SJSA1 (cell line): Measurements from ENCODE around the gene LAYN. TPM values are rescaled to one million over a fixed set of nuclear protein-coding genes. Genes with fewer than 3 reads are reported as not detected.

ENCODE experiments used
- DNase-seq, 2 experiments: peaks; one replicate each; pipeline ENCODE4 v3.0.0-alpha.2; 2015 to 2020; ENCODE audit warnings: low spot score in 2 of 2, low read depth in 1 of 2
- H3K27ac ChIP-seq: fragments of 250-450 bp; sonication (Bioruptor Pico); 2 replicates; pipeline ENCODE4 v1.5.1; 2020; ENCODE audit warnings: mild to moderate bottlenecking, moderate library complexity
- H3K27me3 ChIP-seq: fragments of 250-450 bp; sonication (Bioruptor Pico); replicated peaks from 2 replicates; pipeline ENCODE4 v1.5.1; 2020; ENCODE audit warnings: mild to moderate bottlenecking, moderate library complexity
- H3K36me3 ChIP-seq: fragments of 250-450 bp; sonication (Bioruptor Pico); 2 replicates; pipeline ENCODE4 v1.5.1; 2020; ENCODE audit warnings: mild to moderate bottlenecking
- H3K4me1 ChIP-seq: fragments of 250-450 bp; sonication (Bioruptor Pico); replicated peaks from 2 replicates; pipeline ENCODE4 v1.6.1; 2021; ENCODE audit warnings: mild to moderate bottlenecking
- H3K4me3 ChIP-seq: fragments of 250-450 bp; sonication (Bioruptor Pico); 2 replicates; pipeline ENCODE4 v1.5.1; 2020; ENCODE audit warnings: mild to moderate bottlenecking
- H3K9me3 ChIP-seq: fragments of 250-450 bp; sonication (Bioruptor Pico); replicated peaks from 2 replicates; pipeline ENCODE4 v1.5.1; 2020; ENCODE audit warnings: mild to moderate bottlenecking
- total RNA-seq: library from RNA; depleted of rRNA; stranded (reverse); fragments of >200 nt; shearing (Covaris generic); gene quantifications from 2 replicates; pipeline ENCODE4 v1.2.3, GENCODE V29; 2014

The LAYN gene
- total RNA-seq, 1 experiment from 2014 or later: 94.6 TPM

DNA sequence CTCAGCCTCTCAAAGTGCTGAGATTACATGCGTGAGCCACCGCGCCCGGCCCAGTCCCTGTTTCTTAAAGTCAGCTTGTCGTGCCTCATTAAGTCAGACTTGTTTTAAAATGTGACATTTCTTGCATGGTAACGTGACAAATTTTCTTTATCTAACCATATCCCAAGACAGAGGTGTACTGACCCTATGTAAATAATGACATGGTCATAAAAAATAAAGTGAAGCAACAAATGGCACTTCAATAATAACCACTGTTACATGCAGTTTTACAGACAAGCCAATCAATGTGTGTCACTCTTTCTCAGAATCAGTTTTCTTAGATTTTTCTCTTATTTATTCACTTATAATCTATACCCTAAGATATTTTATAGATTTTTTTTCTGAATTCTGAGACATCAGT is 35.2 kb downstream of the LAYN start:
- Histone ChIP-seq H3K27me3 (no peaks in the 10 kb centered on the region), H3K27ac (no peak overlapping the region), H3K4me3 (no peak overlapping the region), H3K36me3 (no peaks in the 10 kb centered on the region), H3K9me3 (no peaks in the 10 kb centered on the region), H3K4me1 (peaks cover 40% of the 10 kb centered on the region)
- DNase-seq: no peak

DNA sequence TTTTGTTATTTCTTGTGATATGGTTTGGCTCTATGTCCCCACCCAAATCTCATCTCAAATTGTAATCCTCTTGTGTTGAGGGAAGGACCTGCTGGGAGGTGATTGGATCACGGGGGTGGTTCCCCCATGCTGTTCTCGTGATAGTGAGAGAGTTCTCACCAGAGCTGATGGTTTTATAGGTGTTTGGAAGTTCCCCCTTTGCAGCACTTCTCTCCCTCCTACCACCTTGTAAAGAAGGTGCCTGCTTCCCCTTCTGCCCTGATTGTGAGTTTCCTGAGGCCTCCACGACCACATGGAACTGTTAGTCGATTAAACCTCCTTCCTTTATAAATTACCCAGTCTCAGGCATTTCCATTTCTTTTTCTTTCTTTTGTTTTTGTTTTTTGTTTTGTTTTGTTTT is 37.3 kb downstream of the LAYN start:
- Histone ChIP-seq H3K36me3 (no peaks in the 10 kb centered on the region), H3K4me3 (no peak overlapping the region), H3K27ac (no peak overlapping the region), H3K27me3 (no peaks in the 10 kb centered on the region), H3K9me3 (no peaks in the 10 kb centered on the region), H3K4me1 (peaks cover 41% of the 10 kb centered on the region)
- no peak for DNase-seq

DNA sequence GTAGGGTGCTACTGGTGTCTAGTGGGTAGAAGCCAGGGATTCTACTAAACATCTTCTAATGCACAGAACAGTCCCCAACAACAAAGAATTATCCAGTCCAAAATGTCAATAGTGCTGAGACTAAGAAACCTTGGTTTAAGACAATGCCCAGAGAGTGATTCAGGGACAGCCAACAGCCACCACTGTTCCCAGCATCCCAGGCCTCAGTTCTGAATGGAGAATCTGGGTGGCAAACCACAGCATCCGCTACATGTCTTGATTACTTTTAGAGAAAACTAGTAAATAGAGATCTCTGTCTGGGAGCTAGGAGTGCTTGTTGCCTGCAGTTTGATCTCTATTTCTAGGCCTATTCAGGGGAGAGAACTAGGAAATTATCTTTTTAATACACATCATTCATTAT is 40.8 kb downstream of the LAYN start:
- H3K4me3 ChIP-seq: no peak overlapping the region
- H3K9me3 ChIP-seq: no peaks in the 10 kb centered on the region
- no peaks in the 10 kb centered on the region for H3K36me3 ChIP-seq
- peak; percentile 80 to 85 for DNase-seq
- no peaks in the 10 kb centered on the region for H3K27me3 ChIP-seq
- H3K4me1 ChIP-seq: peaks cover 43% of the 10 kb centered on the region
- peak overlapping the region; percentile 81 for H3K27ac ChIP-seq

DNA sequence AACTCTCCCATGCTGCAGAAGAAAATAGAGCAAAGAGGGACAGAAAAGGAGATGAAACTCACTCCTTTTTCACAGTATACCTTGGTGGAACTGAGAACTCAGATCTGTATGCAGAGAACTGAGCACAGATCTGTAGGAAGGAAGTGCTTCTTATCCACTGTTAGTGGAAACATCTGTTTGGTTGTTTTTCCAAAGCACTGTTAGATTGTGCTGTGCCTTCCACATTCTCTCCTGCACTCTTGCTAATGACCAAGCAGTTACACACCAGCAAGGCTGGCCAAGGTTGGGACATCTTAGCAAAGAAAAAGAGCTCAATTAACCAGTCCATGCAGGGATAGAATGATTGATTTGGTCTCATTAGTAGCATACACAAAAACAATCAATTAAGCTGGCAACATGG is 41.6 kb downstream of the LAYN start:
- Histone ChIP-seq H3K9me3 (no peaks in the 10 kb centered on the region), H3K27me3 (no peaks in the 10 kb centered on the region), H3K4me1 (peaks cover 44% of the 10 kb centered on the region), H3K27ac (peak overlapping the region; percentile 81), H3K4me3 (no peak overlapping the region), H3K36me3 (no peaks in the 10 kb centered on the region)
- no peak for DNase-seq

DNA sequence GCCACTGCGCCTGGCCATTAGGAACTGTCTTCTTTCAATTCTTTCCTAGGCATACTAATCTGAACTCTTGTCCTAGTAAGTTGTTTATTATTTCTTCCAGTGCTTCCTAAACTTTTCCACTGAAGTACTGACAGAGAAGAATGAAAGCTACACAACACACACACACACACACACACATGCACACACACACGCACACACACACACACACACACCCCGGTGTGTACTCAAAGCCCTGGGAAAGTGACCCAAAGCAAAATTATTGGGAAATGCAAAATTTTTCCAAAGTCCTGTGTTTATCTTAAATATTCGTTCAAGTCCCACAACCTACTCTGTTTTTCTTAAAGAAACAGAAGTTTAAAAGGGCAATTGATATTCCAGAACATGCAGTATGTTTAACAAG is 42.4 kb downstream of the LAYN start:
- H3K4me3 ChIP-seq: no peak overlapping the region
- no peaks in the 10 kb centered on the region for H3K27me3 ChIP-seq
- H3K36me3 ChIP-seq: no peaks in the 10 kb centered on the region
- H3K27ac ChIP-seq: peak overlapping the region; percentile 81; the same call in 1 of the 2 replicates
- H3K4me1 ChIP-seq: peaks cover 44% of the 10 kb centered on the region
- H3K9me3 ChIP-seq: no peaks in the 10 kb centered on the region
- DNase-seq: peak in 1 of 2 experiments; percentile 56

DNA sequence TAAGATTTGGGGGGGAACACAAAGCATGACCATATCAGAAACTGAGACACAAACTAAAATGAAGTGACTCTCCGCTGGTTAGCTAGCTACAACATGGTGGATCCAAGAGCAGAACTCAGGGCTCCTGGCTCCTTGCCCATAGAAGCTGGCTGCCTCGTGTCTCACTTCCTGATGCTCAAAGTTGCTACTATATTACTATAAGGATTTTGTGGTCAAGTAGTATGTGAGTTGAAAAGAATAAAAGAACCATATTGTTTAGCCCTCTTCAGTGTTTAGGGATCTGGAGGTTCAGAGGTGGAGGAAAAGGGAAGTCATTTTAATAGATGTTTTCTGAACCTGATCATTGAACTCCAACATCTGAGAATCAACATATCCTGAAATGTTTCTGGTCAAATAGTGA is 44.9 kb downstream of the LAYN start:
- no peak overlapping the region for H3K27ac ChIP-seq

DNA sequence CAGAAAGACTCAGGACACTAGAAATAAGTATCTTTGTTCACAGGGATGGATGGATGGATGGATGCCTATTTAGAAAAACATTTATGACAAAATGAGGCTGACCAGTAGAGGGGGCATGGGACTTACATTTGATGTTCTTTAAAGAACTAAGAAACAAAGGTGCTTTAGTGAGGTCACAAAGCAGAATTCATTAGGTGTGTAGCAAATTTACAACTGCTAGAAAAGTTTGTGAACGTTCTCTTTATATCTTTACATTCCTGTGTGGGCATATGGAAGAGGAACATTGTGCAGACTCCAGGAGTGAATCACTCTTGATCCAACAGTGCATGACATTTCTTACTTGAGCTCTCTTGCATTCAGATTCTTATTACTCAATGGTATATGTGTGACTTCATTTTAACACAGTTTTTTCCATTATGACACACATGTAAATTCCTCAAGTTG is 45.9 kb downstream of the LAYN start:
- DNase-seq: no peak

More for the DNA sequence above, 44.9 kb downstream of the LAYN start:
- H3K36me3 ChIP-seq: no peaks in the 10 kb centered on the region
- H3K4me3 ChIP-seq: no peak overlapping the region
- DNase-seq: no peak
- no peaks in the 10 kb centered on the region for H3K27me3 ChIP-seq
- H3K4me1 ChIP-seq: peaks cover 42% of the 10 kb centered on the region
- H3K9me3 ChIP-seq: no peaks in the 10 kb centered on the region

DNA sequence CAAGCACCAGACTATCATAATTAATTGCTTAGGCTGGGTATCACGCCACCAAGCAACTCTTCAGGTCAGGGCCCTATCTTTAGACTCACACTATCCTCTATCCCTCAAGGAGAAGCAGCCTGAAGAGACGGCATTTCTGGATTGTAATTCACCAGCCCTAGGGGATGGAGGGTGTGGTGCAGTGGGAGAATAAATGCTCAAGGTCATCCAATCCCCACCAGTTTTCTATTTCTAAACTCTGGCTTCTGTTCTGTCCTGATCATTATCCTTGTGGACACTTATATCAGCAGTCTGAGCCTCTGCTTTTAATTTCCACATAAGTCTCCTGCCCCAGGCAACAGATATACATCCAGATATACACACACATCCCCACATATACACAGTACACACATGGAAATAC is 48.6 kb downstream of the LAYN start:
- no peak overlapping the region for H3K27ac ChIP-seq
- H3K36me3 ChIP-seq: no peaks in the 10 kb centered on the region
- H3K4me1 ChIP-seq: peaks cover 11% of the 10 kb centered on the region
- DNase-seq: no peak
- H3K4me3 ChIP-seq: no peak overlapping the region
- H3K9me3 ChIP-seq: no peaks in the 10 kb centered on the region
- H3K27me3 ChIP-seq: no peaks in the 10 kb centered on the region

More for the DNA sequence above, 45.9 kb downstream of the LAYN start:
- Histone ChIP-seq H3K27me3 (no peaks in the 10 kb centered on the region), H3K27ac (no peak overlapping the region), H3K9me3 (no peaks in the 10 kb centered on the region), H3K36me3 (no peaks in the 10 kb centered on the region), H3K4me1 (peaks cover 32% of the 10 kb centered on the region), H3K4me3 (no peak overlapping the region)

DNA sequence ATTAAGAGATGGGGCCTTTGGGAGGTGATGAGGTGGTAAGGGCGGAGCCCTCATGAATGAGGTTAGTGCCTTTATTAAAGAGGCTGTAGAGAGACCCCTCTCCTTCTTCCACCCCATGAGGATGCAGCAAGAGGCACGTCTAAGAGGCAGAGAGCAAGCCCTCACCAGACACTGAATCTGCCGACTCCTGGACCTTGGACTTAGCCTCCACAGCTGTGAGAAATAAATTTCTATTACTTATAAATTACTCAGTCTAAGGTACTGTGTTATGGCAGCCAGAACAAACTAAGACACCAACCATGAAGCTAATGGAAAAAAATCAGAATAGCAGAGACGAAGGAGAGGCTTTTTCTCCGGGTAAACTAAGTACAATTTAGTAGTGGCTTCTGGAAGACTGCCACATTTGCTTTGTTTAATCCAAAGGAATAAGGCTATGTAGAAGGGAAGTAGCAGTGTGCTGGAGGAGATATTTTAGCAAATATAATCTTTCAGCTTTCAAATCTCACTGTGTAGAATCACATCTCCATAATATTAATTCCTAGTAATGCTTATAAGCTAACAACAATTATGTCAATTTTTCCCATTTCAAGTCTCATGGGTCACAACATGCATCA is 49.5 kb downstream of the LAYN start:
- Histone ChIP-seq H3K36me3 (no peaks in the 10 kb centered on the region), H3K4me3 (no peak overlapping the region), H3K27ac (no peak overlapping the region), H3K27me3 (no peaks in the 10 kb centered on the region), H3K9me3 (no peaks in the 10 kb centered on the region), H3K4me1 (peaks cover 11% of the 10 kb centered on the region)
- no peak for DNase-seq

DNA sequence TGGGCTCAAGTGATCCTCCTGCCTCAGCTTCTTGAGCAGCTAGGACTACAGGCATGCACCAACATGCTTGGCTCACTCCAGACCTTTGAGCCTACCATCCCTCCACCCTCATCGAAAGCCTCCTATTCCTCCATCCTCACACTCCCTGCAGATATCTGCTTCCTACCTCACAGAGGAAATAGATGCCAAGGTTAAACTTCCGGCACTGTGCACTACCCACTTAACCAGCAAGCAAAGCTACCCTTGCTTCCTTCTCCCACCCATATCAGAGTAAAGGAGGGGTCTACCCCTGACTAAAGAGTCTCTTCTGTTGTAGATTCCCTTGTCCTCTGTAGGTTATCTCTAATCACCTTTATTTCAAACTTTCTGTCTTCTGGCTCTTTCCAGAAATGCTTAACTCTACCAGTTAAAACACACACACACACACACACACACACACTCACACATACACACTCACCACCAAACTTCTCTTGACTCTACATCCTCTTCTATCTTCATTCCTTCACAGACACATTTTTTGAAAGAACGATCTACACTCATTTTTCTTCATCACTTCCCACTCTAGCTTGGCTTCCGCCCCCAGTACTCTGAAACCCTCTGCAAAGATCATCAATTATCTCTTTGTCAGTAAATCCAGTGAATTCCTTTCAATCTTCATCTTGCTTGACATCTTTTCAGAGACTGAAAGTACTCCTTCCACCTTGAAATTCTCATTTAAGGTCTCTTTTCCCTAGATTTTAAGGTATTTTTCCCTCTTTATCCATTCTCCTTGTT is 50.9 kb downstream of the LAYN start:
- DNase-seq: no peak
- Histone ChIP-seq H3K4me3 (no peak overlapping the region), H3K36me3 (no peaks in the 10 kb centered on the region), H3K27me3 (no peaks in the 10 kb centered on the region), H3K9me3 (no peaks in the 10 kb centered on the region), H3K27ac (no peak overlapping the region), H3K4me1 (0 out of 2 replicates have a peak, but pooled peaks cover 2% of the 10 kb centered on the region)

DNA sequence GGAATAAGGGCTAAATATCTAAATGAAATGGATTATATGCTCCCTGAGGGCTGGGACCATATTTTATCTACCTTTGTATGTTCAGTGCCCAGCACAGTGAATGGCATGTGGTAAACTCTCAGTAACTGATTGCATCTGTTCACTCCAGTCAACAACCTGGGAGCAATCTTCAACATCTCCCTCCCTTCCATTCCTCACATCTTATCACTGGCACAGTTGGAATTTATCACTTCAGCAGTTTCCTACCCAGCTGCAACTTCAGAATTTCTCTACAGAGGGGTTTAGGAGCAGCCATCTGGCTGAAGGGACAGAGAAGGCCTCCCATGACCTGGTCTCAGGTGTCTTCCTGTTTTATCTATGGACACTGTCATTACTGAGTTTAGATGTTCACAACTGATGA is 52.0 kb downstream of the LAYN start:
- no peaks in the 10 kb centered on the region for H3K27me3 ChIP-seq
- DNase-seq: no peak
- no peak overlapping the region for H3K4me3 ChIP-seq
- no peaks in the 10 kb centered on the region for H3K9me3 ChIP-seq
- no peaks in the 10 kb centered on the region for H3K4me1 ChIP-seq
- no peaks in the 10 kb centered on the region for H3K36me3 ChIP-seq
- no peak overlapping the region for H3K27ac ChIP-seq

DNA sequence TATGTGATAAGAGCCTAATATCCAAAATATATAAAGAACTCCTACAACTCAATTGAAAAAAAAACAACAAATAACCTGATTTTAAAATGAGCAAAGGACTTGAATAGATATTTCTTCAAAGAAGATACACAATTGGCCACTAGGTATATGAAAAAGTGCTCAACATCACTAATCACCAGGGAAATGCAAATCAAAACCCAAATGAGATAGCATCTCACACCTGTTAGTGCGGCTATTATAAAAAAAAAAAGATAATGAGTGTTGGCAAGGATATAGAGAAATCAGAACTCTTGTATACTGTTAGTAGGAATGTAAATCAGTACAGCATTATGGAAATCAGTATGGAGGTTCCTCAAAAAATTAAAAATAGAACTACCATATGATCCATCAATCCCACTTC is 55.8 kb downstream of the LAYN start:
- Histone ChIP-seq H3K4me1 (peaks cover 7% of the 10 kb centered on the region), H3K27ac (no peak overlapping the region), H3K9me3 (no peaks in the 10 kb centered on the region), H3K36me3 (no peaks in the 10 kb centered on the region), H3K4me3 (no peak overlapping the region), H3K27me3 (no peaks in the 10 kb centered on the region)
- no peak for DNase-seq

DNA sequence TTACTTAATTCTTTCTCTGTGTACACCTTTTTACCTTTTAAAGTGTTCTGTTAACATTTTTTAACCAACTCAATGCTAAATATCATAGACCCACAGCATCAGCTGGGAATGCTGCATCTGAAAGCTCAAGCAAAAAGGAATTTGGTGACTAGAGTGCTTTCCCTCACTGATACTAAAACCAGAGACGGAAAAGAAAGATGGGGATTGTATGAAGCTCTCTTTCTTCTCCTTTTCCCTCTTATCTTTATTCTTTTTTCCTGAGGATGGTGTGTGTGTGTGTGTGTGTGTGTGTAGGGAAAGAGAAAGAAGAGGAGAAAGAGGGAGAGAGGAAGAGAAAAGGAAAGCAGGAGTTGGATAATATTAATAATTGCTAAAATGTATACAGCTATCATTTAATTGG is 57.6 kb downstream of the LAYN start:
- no peak overlapping the region for H3K4me3 ChIP-seq
- H3K27me3 ChIP-seq: no peaks in the 10 kb centered on the region
- no peak overlapping the region for H3K27ac ChIP-seq
- no peaks in the 10 kb centered on the region for H3K9me3 ChIP-seq
- H3K36me3 ChIP-seq: peaks cover 3% of the 10 kb centered on the region
- DNase-seq: no peak
- peaks cover 13% of the 10 kb centered on the region for H3K4me1 ChIP-seq

DNA sequence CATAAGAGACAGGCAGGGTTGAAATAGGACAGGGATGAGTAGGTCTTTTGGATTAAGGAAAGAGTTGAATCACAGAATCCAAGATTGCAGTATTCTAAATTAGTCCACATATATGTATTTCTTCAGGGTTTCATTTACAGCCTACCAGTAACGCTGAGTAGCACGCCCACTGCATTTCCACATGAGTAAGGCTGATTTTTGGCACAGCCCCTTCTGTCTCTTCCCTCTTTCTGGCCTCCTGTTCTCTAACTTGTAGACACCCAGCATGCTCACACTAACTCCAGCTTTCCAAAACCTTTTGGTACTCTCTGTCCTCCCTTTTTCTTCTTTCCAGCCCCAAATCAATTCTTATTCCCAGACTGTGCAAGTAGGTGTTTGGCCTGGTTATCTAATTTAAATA is 58.0 kb downstream of the LAYN start:
- no peak overlapping the region for H3K27ac ChIP-seq
- no peaks in the 10 kb centered on the region for H3K9me3 ChIP-seq
- peaks cover 3% of the 10 kb centered on the region for H3K36me3 ChIP-seq
- H3K4me1 ChIP-seq: peaks cover 13% of the 10 kb centered on the region
- H3K4me3 ChIP-seq: no peak overlapping the region
- no peaks in the 10 kb centered on the region for H3K27me3 ChIP-seq
- no peak for DNase-seq
